Mesodermal cell (in vitro differentiated cells): Measurements from ENCODE around the gene C19orf25. TPM values are rescaled to one million over a fixed set of nuclear protein-coding genes. Genes with fewer than 3 reads are reported as not detected.
A peak's percentile ranks its signal among the peaks of the same experiment; 100 is the strongest.

Source experiments
- H3K27ac ChIP-seq: 2 replicates; pipeline ENCODE4 v1.7.0; 2013; ENCODE audit warnings: mild to moderate bottlenecking, low read depth, low read length, moderate library complexity; ENCODE audit not compliant: severe bottlenecking
- H3K36me3 ChIP-seq: 2 replicates; pipeline ENCODE4 v1.7.1; 2013; ENCODE audit warnings: mild to moderate bottlenecking, low read length, moderate library complexity; ENCODE audit not compliant: control insufficient read depth, insufficient read depth
- H3K4me1 ChIP-seq: one replicate; pipeline ENCODE4 v1.7.1; 2013; ENCODE audit warnings: mild to moderate bottlenecking, low read length; ENCODE audit not compliant: insufficient read depth, control insufficient read depth, poor library complexity, severe bottlenecking
- H3K4me3 ChIP-seq: 2 replicates; pipeline ENCODE4 v1.7.0; 2013; ENCODE audit warnings: low read length, control low read depth, mild to moderate bottlenecking; ENCODE audit not compliant: insufficient read depth, poor library complexity, severe bottlenecking; ENCODE audit errors: extremely low read depth
- H3K9me3 ChIP-seq: 2 replicates; pipeline ENCODE4 v1.7.1; 2013; ENCODE audit warnings: mild to moderate bottlenecking, low read length, moderate library complexity; ENCODE audit not compliant: control insufficient read depth
- WGBS, 2 experiments: methylation state at CpG; one replicate each; pipeline ENCODE4 v1.1.5; 2013; ENCODE audit warnings: missing lambda C conversion rate in 2 of 2; ENCODE audit not compliant: insufficient coverage in 2 of 2; 5-methylcytosine and 5-hydroxymethylcytosine counted together
- polyA plus RNA-seq, 2 experiments: library from polyadenylated mRNA; stranded (reverse); fragments of 50-300 nt; gene quantifications; one replicate each; pipeline ENCODE4 v1.2.3, GENCODE V29; 2013

The C19orf25 gene
- 27.0 TPM for polyA plus RNA-seq (2013, experiment 1 of 2)
- 19.3 TPM for polyA plus RNA-seq (2013, experiment 2 of 2)

DNA sequence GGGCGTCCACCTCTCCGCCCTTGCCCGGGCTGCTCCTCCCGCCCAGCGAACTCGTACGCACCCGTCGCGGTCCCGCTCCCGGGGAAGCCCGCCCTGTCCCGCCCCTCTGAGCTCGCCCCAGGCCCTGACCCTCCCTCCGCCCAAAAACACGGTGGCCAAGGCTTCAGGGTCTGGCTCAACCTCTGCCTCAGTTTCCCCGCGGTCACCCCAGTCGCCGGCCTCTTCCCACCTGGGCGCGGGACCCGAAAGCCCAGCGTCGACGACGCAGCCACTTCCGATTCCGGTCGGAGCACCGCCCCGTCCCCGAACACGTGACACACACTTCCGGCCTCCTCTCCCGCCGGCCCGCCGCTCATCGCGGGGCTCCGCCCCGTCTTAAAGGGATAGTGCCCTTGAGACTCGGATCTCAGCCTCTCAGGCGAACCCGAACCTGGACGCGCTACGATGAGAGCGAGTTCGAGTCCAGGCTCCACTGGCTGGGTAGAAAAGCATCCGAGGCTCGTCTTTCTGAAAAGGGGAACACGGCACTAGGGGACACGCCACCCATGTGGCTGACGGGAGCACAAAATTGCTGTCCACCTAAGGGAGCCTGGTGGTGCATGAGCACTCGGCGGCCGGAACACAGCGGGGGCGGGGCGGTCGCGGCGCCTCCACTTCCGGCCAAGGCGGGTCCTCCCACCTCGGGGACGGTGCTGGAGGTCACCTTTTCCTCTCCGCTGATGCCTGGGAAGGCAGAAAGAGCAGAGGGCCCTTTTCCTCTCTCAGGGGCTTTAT is at the start of gene C19orf25:
TSS of gene C19orf25 (minus strand) at position 282 of the 774 bp plus-strand sequence. CDS start 312 bp downstream, outside the sequence.
- no peaks in the 10 kb centered on the region for H3K4me1 ChIP-seq
- H3K9me3 ChIP-seq, result no peaks in the 10 kb centered on the region
- H3K27ac ChIP-seq, result peak within 1 kb of the TSS; percentile 72
- H3K4me3 ChIP-seq, result peak within 1 kb of the TSS; percentile 81
- peaks cover 24% of the 10 kb centered on the region for H3K36me3 ChIP-seq
- WGBS, 2 experiments, result 2 to 3% methylated on average over 61 to 64 of the region's 71 CpGs

DNA sequence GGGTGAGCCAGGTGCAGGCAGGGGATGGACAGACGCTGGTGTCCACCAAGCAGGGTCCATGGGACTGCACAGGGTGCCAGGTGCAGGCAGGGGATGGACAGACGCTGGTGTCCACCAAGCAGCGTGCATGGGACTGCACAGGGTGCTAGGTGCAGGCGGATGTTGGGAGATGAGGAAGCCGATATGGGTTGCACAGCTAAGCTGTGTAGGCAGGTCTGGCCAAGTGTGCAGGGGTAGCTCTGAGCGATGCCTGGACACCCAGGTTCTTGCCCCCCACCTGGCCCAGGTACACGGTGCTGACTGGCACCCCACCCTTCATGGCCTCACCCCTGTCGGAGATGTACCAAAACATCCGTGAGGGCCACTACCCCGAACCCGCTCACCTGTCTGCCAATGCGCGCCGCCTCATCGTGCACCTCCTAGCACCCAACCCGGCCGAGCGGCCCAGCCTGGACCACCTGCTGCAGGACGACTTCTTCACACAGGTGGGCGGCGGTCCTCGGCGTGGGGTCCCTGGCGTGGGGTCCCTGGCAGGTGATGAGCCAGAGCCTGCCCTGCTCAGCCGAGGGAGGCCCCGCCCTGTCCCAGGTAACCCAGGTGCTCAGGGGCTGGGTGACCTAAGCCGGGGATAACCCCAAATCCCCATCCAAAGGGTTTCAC is 48.8 kb upstream of the C19orf25 start:
- H3K4me1 ChIP-seq, result no peaks in the 10 kb centered on the region
- no peaks in the 10 kb centered on the region for H3K36me3 ChIP-seq
- no peak overlapping the region for H3K4me3 ChIP-seq
- no peaks in the 10 kb centered on the region for H3K9me3 ChIP-seq
- H3K27ac ChIP-seq, result no peak overlapping the region
- WGBS, 2 experiments, result 77 to 78% methylated on average over 20 to 26 of the region's 27 CpGs

DNA sequence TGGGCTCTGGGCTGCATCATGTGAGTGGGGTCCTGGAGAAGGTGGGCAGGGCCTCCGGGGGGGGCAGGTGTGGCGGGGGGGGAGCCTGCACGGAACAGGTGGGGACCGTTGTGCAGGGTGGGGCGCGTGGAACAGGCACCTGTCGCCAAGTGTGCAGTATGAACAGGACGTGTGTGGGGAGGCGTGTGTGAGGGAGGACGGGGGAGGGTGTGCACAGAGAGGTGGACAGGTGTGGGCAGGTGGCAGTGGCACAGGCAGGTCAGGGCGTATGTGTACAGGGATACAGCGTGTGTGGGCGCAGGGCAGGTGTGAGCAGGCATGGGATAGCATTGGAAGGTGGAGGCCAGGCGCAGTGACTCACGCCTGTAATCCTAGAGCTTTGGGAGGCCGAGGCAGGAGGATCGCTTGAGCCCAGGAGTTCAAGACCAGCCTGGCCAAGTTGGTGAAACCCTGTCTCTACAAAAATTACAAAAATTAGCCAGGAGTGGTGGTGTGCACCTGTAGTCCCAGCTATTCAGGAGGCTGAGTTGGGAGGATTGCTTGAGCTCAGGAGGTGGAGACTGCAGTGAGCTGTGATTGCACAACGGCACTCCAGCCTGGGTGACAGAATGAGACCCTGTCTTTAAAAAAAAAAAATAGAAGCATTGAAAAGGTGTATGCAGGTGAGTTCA is 48.1 kb upstream of the C19orf25 start:
- H3K27ac ChIP-seq, result no peak overlapping the region
- 83 to 89% methylated on average over 13 to 14 of the region's 18 CpGs for WGBS, 2 experiments

DNA sequence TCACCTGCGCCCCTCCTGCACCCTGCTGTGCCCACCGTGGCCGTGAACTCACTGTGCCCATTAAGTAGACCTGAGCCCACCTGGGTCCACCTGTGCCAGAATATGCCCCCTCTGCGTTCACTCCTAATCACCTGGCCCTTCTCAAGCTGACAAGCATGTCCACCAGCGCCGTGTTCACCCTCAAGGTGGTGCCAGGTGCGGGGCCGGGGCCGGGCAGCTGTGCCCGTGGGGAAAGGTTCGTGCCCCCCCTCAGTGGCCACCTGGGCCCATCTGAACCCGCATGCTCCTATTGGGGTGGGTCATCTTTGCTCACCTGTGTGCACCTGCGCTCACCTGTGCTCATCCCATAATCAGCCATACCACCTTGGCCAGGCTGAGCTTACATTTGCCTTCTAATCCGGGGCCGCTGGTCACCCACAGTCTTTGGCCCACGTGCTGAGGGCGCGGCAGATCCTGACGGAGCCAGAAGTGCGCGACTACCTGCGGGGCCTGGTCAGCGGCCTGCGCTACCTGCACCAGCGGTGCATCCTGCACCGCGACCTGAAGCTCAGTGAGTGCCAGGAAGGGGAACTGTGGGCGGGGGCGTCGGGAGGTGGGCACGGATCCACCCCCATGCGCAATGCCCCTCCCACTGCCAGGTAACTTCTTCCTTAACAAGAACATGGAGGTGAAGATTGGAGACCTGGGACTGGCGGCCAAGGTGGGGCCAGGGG is 47.2 kb upstream of the C19orf25 start:
- H3K27ac ChIP-seq, result no peak overlapping the region
- 79 to 87% methylated on average over 22 to 25 of the region's 33 CpGs for WGBS, 2 experiments
- H3K4me3 ChIP-seq, result no peak overlapping the region
- no peaks in the 10 kb centered on the region for H3K36me3 ChIP-seq
- no peaks in the 10 kb centered on the region for H3K9me3 ChIP-seq
- no peaks in the 10 kb centered on the region for H3K4me1 ChIP-seq

More for the DNA sequence above, 48.1 kb upstream of the C19orf25 start:
- no peaks in the 10 kb centered on the region for H3K4me1 ChIP-seq
- no peaks in the 10 kb centered on the region for H3K9me3 ChIP-seq
- no peaks in the 10 kb centered on the region for H3K36me3 ChIP-seq
- H3K4me3 ChIP-seq, result no peak overlapping the region

DNA sequence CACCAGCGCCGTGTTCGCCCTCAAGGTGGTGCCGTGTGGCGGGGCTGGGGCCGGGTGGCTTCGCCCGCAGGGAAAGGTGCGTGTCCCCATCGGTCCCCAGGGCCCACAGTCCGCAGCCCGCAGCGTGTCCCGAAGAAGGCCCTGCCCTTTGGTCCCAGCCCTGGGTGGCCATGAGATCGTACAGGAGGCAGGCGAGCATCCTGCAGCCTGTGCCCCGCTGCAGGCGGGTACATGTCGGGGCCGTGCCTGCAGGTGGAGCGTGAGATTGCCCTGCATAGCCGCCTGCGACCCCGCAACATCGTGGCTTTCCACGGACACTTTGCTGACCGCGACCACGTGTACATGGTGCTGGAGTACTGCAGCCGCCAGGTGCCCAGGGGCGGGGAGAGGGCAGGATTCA is 46.3 kb upstream of the C19orf25 start:
- no peak overlapping the region for H3K27ac ChIP-seq
- no peaks in the 10 kb centered on the region for H3K9me3 ChIP-seq
- no peaks in the 10 kb centered on the region for H3K36me3 ChIP-seq
- no peaks in the 10 kb centered on the region for H3K4me1 ChIP-seq
- WGBS, 2 experiments, result 65 to 68% methylated on average over 29 to 31 of the region's 31 CpGs
- H3K4me3 ChIP-seq, result no peak overlapping the region

DNA sequence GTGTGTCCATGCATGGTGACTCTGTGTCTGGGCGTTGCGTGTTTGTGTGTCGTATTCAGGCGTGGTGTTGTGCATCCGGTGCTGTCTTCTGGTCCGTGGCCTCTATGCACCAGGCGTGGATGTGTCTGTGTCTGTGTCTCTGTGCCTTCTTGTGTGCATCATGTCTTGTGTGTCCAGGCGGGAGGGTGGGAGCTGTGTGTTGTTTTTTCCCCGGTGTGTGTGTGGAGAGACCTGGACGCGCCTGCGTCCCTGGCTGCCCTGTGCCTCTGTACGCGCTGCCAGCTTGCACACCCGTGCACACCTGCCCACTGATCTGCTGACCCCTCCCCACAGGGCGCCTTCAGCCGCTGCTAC is 45.9 kb upstream of the C19orf25 start:
- 69 to 79% methylated on average over 16 of the region's 17 CpGs for WGBS, 2 experiments
- H3K27ac ChIP-seq, result no peak overlapping the region
- no peaks in the 10 kb centered on the region for H3K36me3 ChIP-seq
- no peaks in the 10 kb centered on the region for H3K9me3 ChIP-seq
- H3K4me3 ChIP-seq, result no peak overlapping the region
- H3K4me1 ChIP-seq, result no peaks in the 10 kb centered on the region

DNA sequence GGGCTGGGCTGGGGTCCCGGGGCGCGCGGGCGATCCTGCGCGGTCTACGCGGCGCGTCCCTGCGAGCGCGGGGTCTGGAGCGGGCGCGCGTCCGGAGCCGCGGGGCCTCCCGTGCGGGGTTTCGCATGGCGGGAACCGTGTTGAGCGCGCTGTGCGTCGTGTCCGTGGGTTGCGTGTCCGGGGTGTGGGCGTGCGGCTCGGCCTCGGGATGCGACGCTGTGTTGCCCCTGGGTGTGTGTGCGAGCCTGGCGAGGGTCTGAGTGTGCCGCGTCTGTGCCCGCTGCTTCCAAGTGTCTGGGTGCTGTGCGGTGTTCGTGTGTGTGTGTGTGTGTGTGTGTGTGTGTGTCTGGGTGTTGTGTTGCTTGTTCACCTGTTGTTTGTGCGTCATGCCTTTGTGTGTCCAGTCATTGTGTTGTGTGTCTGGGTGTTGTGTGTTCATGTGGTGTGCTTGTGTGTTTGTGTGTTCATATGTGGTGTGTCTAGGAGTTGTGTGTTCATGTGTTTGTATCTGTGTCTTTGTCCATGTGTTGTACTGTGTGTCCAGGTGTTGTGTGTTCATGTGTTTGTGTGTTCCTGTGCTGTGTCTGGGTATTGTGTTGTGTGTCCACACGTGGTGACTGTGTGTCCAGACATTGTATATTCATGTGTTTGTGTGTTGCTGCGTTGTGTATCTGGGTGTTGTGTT is 45.4 kb upstream of the C19orf25 start:
- Histone ChIP-seq H3K27ac (no peak overlapping the region), H3K4me3 (peak overlapping the region; percentile 2), H3K36me3 (no peaks in the 10 kb centered on the region), H3K4me1 (no peaks in the 10 kb centered on the region), H3K9me3 (no peaks in the 10 kb centered on the region)
- WGBS, 2 experiments, result 19 to 22% methylated on average over 25 to 31 of the region's 49 CpGs

DNA sequence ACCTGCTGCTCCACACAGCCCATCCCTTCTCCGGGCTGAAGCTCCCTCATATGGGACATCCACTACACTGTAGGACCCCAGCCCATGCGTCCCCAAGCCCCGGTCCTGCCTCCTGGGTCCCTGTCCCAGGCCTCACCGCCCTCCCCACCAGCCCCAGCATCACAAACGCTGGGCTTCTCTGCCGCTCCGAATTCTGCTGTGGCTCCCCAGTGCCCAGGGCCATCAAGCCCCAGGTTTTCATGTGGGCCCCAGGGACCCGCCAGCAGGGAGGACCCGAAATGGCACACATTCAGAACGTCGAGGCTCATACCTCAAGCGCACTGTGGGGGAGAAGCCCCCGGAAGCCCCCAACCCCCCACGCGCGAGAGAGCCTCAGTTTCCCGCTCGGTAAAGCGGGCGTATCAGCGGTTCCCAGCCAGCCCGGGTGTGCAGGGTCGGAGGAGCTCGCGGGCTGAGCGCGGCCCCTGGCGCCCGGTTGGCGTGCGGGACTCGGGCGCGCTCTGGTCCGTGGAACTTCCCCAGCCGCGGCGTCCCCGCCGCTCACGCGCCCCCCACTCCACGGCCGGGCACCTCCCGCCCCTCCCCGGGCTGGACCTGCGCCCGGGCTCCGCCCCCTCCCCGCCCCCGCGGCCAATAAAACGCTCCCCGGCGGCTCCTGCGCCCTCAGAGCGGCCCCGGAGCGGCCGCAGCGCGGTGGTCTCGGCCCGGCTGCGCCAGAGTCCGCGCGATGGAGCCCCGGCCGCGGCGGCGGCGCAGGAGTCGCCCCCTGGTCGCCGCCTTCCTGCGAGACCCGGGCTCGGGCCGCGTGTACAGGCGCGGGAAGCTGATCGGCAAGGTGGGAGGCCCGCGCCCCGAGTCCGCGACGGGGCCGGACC is 44.6 kb upstream of the C19orf25 start, which contains the start of gene PLK5:
TSS of gene PLK5 (plus strand) at position 666 of the 875 bp plus-strand sequence. CDS start 2,920 bp downstream, outside the sequence.
- H3K4me3 ChIP-seq, result peak within 1 kb of the TSS; percentile 2

DNA sequence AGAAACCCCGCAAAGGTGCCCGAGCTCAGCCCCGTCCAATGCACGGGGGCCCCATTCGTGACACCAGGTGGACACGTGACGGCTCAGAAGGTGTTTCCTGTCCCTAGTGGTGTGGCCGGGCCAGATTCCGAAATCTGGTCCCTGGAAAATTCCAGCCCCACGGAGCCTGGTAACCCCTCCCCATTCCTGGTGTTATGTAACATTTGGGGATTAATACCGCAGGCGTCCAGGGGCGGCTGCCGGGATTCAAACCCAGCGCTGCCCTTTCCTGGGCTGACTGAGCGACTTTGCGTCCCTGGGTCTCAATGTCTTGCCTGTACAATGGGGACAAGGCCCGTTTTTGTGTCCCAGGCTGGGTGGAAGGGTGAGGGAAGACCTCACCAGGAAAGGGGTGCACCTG is 43.8 kb upstream of the C19orf25 start:
- H3K4me1 ChIP-seq, result no peaks in the 10 kb centered on the region
- H3K4me3 ChIP-seq, result no peak overlapping the region
- no peak overlapping the region for H3K27ac ChIP-seq
- H3K36me3 ChIP-seq, result no peaks in the 10 kb centered on the region
- WGBS, 2 experiments, result 75 to 82% methylated on average over 15 to 18 of the region's 18 CpGs
- H3K9me3 ChIP-seq, result no peaks in the 10 kb centered on the region

More for the DNA sequence above, 44.6 kb upstream of the C19orf25 start, which contains the start of gene PLK5:
- 11 to 20% methylated on average over 47 to 60 of the region's 92 CpGs for WGBS, 2 experiments
- Histone ChIP-seq H3K36me3 (no peaks in the 10 kb centered on the region), H3K27ac (no peak within 1 kb of the TSS), H3K9me3 (no peaks in the 10 kb centered on the region), H3K4me1 (no peaks in the 10 kb centered on the region)
